Measurements from ENCODE around the gene CENPP.

Gene CENPP

DNA sequence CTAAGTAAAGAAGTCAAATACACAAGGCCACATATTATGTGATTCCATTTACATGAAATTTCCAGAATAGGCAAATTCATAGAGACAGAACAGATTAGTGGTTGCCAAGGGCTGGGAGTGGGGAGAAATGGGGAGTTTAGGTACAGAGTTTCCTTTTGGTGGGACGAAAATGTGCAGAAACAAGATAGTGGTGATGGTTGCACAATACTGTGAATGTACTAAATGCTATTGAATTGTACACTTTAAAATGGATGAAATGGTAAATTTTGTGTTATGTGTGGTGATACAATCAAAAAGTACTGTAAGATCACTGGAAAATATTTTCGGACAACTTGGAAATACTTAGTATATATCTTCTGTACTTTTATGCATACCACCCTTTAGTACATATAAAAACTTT is 195.1 kb downstream of the CENPP start:
- Histone ChIP-seq H3K27me3 (ENCODE audit: low read depth, low read length) (no peaks in the 10 kb centered on the region), H4K20me1 (ENCODE audit: insufficient read depth, low read length) (no peaks in the 10 kb centered on the region)

DNA sequence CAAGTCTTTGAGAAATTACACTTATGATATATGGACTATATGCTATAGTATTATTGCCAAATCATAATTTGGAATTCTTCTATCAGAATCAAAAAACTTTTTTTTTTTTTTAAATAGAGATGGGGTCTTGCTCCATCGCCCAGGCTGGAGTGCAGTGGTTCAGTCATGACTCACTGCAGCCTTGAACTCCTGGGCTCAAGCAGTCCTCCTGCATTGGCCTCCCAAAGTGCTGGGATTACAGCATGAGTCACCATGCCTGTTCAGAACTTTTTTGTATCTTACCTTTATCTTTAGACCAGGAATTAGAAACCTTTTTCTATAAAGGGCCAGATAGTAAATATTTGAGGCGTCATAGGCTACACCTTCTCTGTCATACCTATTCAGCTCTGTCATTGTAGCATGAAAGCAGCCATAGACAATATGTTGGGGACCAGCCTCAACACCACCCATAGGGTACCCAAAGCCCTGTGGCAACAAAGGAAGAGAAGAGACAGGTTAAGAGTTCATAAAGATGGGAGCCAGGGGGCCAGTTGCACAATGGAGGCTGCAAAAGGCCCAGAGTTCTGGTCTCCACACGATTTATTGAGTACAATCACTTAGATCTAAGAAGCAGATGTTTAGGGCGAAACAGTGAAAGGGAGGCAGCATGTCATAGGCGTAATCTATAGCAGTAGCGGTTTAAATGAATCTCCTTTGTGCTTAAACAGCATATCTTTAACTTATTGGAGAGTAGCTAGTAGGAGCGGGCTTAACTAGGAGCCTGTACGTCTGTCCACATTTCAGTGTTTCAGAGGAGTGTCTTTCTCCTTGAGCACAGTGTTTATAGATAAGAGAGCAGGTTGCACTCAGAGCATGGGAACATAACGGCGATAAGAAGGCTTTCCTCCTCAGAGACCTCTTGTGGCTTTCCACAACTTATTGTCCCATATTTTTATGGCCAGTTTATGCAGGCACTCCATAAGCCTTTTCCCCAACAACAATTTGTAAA is 197.5 kb downstream of the CENPP start:
- H3K36me3 ChIP-seq (replicated peaks; ENCODE audit: low read depth, low read length) = no peaks in the 10 kb centered on the region
- TF ChIP-seq, protein P1, sequence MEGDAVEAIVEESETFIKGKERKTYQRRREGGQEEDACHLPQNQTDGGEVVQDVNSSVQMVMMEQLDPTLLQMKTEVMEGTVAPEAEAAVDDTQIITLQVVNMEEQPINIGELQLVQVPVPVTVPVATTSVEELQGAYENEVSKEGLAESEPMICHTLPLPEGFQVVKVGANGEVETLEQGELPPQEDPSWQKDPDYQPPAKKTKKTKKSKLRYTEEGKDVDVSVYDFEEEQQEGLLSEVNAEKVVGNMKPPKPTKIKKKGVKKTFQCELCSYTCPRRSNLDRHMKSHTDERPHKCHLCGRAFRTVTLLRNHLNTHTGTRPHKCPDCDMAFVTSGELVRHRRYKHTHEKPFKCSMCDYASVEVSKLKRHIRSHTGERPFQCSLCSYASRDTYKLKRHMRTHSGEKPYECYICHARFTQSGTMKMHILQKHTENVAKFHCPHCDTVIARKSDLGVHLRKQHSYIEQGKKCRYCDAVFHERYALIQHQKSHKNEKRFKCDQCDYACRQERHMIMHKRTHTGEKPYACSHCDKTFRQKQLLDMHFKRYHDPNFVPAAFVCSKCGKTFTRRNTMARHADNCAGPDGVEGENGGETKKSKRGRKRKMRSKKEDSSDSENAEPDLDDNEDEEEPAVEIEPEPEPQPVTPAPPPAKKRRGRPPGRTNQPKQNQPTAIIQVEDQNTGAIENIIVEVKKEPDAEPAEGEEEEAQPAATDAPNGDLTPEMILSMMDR (IDR thresholded peaks at IDR 0.05; ENCODE audit: low read depth, low read length) = no peak
- TF ChIP-seq EZH2phosphoT487 (IDR thresholded peaks at IDR 0.05; ENCODE audit: low read depth) = no peak
- H3K4me3 ChIP-seq (ENCODE audit: low read length) = no peak overlapping the region
- H3K9me3 ChIP-seq (ENCODE audit: insufficient read depth, low read length) = no peaks in the 10 kb centered on the region
- H3K4me2 ChIP-seq (ENCODE audit: low read length) = no peak overlapping the region
- H3K9ac ChIP-seq (ENCODE audit: low read length) = no peak overlapping the region
- no peaks in the 10 kb centered on the region for H3K79me2 ChIP-seq (ENCODE audit: low read length)
- H3K4me1 ChIP-seq (ENCODE audit: low read length) = no peaks in the 10 kb centered on the region
- no peaks in the 10 kb centered on the region for H4K20me1 ChIP-seq (ENCODE audit: insufficient read depth, low read length)
- H3K27ac ChIP-seq (ENCODE audit: low read length) = no peak overlapping the region
- no peaks in the 10 kb centered on the region for H3K27me3 ChIP-seq (ENCODE audit: low read depth, low read length)
- H2AFZ ChIP-seq (ENCODE audit: low read depth, low read length) = no peak overlapping the region

More for the DNA sequence above, 195.1 kb downstream of the CENPP start:
- Histone ChIP-seq H3K9me3 (ENCODE audit: insufficient read depth, low read length) (no peaks in the 10 kb centered on the region), H3K79me2 (ENCODE audit: low read length) (no peaks in the 10 kb centered on the region), H3K36me3 (replicated peaks; ENCODE audit: low read depth, low read length) (no peaks in the 10 kb centered on the region), H2AFZ (ENCODE audit: low read depth, low read length) (no peak overlapping the region), H3K9ac (ENCODE audit: low read length) (no peak overlapping the region), H3K4me3 (ENCODE audit: low read length) (no peak overlapping the region), H3K4me2 (ENCODE audit: low read length) (no peak overlapping the region), H3K27ac (ENCODE audit: low read length) (no peak overlapping the region), H3K4me1 (ENCODE audit: low read length) (no peaks in the 10 kb centered on the region)
- TF ChIP-seq EZH2phosphoT487 (IDR thresholded peaks at IDR 0.05; ENCODE audit: low read depth) = no peak
- TF ChIP-seq, protein P1 (IDR thresholded peaks at IDR 0.05; ENCODE audit: low read depth, low read length) = no peak

DNA sequence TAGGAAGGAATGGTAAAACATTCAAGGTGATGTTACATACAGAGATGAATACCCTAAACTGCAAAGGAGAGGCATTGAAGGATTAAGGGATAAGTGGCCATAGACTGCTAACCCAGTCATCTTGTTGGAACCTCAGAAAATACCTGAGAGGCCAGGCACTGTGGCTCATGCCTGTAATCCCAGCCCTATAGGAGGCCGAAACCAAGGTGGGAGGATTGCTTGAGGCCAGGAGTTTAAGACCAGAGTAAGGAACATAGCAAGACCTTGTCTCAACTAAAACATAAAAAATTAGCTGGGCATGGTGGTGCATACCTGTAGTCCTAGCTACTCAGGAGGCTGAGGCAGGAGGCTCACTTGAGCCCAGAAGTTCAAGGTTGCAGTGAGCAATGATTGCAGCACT is 199.1 kb downstream of the CENPP start:
- Histone ChIP-seq H3K27me3 (ENCODE audit: low read depth, low read length) (no peaks in the 10 kb centered on the region), H3K9me3 (ENCODE audit: insufficient read depth, low read length) (no peaks in the 10 kb centered on the region), H3K4me2 (ENCODE audit: low read length) (no peak overlapping the region), H3K9ac (ENCODE audit: low read length) (no peak overlapping the region), H3K27ac (ENCODE audit: low read length) (no peak overlapping the region), H2AFZ (ENCODE audit: low read depth, low read length) (no peak overlapping the region), H3K79me2 (ENCODE audit: low read length) (no peaks in the 10 kb centered on the region), H4K20me1 (ENCODE audit: insufficient read depth, low read length) (no peaks in the 10 kb centered on the region), H3K4me1 (ENCODE audit: low read length) (no peaks in the 10 kb centered on the region), H3K4me3 (ENCODE audit: low read length) (no peak overlapping the region), H3K36me3 (replicated peaks; ENCODE audit: low read depth, low read length) (no peaks in the 10 kb centered on the region)
- TF ChIP-seq, protein P1 (IDR thresholded peaks at IDR 0.05; ENCODE audit: low read depth, low read length) = no peak

DNA sequence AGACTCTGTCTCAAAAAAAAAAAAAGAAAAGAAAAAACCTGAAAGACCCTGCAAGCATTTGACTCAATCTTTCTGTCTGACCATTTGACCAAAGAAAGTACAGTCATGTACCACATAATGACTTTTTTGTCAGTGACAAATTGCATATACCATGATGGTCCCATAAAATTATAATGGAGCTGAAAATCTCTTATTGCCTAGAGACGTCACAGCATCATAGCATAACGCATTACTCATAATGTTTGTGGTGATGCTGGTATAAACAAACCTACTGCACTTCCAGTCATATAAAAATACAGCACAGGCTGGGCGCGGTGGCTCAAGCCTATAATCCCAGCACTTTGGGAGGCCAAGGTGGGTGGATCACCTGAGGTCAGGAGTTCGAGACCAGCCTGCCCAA is 199.6 kb downstream of the CENPP start:
- TF ChIP-seq, protein P1 (IDR thresholded peaks at IDR 0.05; ENCODE audit: low read depth, low read length) = no peak
- TF ChIP-seq EZH2phosphoT487 (IDR thresholded peaks at IDR 0.05; ENCODE audit: low read depth) = no peak
- Histone ChIP-seq H3K4me3 (ENCODE audit: low read length) (no peak overlapping the region), H3K4me1 (ENCODE audit: low read length) (no peaks in the 10 kb centered on the region), H3K27ac (ENCODE audit: low read length) (no peak overlapping the region), H3K9ac (ENCODE audit: low read length) (no peak overlapping the region), H4K20me1 (ENCODE audit: insufficient read depth, low read length) (no peaks in the 10 kb centered on the region), H3K4me2 (ENCODE audit: low read length) (no peak overlapping the region), H3K9me3 (ENCODE audit: insufficient read depth, low read length) (no peaks in the 10 kb centered on the region), H3K79me2 (ENCODE audit: low read length) (no peaks in the 10 kb centered on the region), H2AFZ (ENCODE audit: low read depth, low read length) (no peak overlapping the region), H3K27me3 (ENCODE audit: low read depth, low read length) (no peaks in the 10 kb centered on the region), H3K36me3 (replicated peaks; ENCODE audit: low read depth, low read length) (no peaks in the 10 kb centered on the region)
